NCI-H2081 (cell line): ENCODE results near the gene CRYBA1.
"Not testable (repeated sequence)": the region's sequence is repeated elsewhere in the genome, so short reads cannot be mapped to it uniquely, and the experiment has no call there.

Experiments
- DNase-seq, 2 experiments: peaks; one replicate each; lab custom pipeline; 2025; lab: John Stamatoyannopoulos, UW

Gene CRYBA1

GRCh38 chr17:29246628-29247027 is at the start of gene CRYBA1:
CRYBA1 (plus strand) TSS chr17:29246859; CDS start chr17:29246864, 5 bp downstream.
- DNase-seq: no peak

- no peak for DNase-seq
Measured at GRCh38 chr17:29197516-29198272, 49.0 kb upstream of the CRYBA1 start.

- not testable (repeated sequence) for DNase-seq
Measured at GRCh38 chr17:29204068-29204804, 42.4 kb upstream of the CRYBA1 start.

DNA sequence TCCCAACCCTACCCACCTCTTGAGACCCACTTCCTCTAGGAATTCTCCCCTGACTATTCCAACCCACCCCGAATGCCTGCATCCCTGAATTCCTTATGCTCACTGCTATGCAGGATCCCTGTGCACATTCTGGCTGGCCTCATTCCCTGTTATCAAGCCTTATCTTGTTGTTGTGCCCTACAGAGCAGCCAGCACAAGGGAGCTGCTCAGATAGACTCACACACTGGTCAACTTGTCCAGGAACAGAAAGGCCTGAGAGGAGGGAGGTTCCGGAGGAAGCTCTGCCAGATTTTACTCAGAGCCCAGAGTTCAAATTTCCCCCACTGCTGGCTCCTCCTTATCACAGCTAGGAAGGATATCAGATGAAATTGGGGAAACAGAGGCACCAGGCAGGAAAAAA is 41.6 kb upstream of the CRYBA1 start:
- no peak for DNase-seq

DNA sequence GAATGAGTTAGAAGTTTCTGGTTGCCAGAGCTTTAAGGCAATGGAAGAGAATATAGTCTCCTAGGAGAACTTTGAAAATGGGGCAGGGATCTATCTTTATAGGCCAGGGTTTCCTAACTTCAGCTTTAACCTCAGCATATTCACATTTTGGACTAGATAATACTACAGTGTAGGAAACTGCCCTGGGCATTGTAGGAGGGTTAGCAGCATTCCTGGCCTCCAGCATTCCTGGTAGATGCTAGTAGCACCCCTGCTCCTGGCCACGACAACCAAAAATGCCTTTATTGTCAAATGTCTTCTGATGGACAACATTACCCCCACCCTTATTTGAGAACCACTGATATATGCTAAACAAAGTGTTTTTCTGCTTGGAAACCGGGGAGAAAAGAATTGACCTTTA is 38.7 kb upstream of the CRYBA1 start:
- no peak for DNase-seq

GRCh38 chr17:29209073-29209472 is 37.6 kb upstream of the CRYBA1 start:
- DNase-seq: no peak

- no peak for DNase-seq
Measured at GRCh38 chr17:29210879-29211278, 35.8 kb upstream of the CRYBA1 start.

DNA sequence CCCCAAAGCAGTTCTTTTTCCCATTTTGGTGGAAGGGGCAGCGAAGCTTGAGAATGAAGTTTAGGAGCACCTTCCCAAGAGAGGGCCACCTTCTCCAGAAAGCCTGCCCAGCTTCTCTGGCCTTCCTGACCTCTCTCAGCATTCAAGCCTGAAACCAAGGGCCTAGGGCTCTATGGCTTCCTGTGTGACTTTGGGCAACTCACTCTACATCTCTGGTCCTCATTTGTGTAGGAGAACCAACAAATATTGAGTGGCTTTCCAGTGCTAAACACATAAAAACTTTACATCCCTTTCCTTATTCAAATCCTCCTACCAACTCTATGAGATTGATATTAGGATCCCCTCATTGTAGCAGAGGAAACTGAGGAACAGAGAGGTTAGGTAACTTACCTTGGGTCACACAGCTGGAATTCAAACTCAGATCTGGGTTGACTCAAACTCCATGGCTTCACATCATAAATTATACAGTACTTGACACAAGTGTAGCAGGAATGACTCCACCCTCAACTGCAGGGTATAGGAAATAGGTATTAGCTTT is 34.5 kb upstream of the CRYBA1 start:
- no peak for DNase-seq

GRCh38 chr17:29212681-29213121 is 34.0 kb upstream of the CRYBA1 start:
- no peak for DNase-seq

DNA sequence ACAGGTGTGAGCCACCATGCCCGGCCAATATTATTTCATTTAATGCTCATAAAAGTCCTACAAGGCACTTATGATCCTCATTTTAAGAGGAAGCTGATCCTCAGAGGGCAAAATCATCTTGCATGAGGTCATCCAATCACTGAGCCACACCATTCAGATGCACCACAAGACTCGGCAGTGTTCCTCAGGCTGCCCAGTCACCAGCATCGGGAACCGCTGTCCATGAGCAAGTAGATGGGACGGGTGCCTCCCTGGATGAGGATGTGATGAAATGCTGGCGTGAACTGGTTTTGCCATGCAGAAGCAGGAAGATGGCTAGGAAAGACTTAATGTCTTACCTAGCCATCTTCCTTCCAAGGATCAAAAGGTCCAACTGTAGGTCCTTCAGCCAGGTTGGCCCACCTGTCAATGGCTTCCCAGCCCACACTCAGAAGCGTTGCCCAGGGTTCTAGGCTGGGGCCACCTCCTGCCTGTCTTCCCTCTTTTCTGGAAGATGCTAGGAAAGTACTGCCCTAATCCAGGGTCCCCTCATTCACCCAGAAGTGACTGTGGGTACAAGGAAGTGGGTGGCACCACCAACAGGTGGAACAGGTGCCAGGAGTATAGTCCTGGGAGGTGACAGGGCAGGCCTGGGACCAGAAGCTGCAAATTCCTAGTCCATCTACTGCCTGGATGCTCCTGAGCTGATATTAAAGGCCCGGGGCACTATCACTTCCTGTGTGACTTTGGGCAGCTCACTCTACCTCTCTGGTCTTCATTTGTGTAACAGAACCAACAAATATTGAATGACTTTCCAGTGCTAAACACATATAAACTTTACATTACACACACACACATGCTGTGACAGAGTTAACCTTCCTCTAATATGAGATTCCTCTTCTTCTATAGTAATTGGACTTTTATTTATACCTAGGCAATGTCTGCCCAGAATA is 32.2 kb upstream of the CRYBA1 start:
- no peak for DNase-seq

- DNase-seq: no peak
Measured at GRCh38 chr17:29215174-29215573, 31.5 kb upstream of the CRYBA1 start.

DNA sequence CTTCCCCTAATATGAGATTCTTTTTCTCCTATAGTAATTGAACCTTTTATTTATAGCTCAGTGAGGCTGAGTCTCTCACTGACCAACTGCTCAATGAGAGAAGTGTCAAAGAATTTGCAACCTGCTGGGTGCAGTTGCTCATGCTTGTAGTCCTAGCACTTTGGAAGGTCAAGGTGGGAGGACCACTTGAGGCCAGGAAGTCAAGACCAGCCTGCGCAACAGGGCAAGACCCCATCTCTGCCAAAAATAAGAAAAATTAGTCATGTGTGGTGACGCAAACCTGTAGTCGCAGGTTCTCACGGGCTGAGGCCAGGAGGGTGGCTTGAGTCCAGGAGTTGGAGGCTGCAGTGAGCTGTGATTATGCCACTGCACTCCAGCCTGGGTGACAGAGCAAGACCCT is 30.9 kb upstream of the CRYBA1 start:
- DNase-seq: no peak

DNA sequence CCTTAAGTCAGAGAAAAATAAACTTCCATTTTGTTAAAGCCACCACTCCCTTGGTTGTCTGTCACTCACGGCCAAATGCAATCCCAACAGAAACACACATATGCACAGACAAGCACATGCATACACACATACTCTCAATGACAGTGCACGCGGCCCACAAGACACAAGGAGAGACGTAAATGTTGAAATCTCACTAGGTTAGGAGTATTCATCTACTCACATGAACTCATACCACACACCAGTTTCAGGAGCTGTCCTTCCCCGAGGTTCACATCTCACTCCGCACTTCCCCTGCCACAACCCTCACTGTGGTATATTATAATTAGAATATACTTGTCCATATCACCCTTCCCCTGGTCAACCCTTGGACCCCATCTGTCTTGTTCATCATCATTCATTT is 30.5 kb upstream of the CRYBA1 start:
- DNase-seq: no peak

- no peak for DNase-seq
Measured at GRCh38 chr17:29216856-29217255, 29.8 kb upstream of the CRYBA1 start.

GRCh38 chr17:29219378-29220047 is 27.1 kb upstream of the CRYBA1 start:
- peak; percentile 41 to 51 for DNase-seq

DNA sequence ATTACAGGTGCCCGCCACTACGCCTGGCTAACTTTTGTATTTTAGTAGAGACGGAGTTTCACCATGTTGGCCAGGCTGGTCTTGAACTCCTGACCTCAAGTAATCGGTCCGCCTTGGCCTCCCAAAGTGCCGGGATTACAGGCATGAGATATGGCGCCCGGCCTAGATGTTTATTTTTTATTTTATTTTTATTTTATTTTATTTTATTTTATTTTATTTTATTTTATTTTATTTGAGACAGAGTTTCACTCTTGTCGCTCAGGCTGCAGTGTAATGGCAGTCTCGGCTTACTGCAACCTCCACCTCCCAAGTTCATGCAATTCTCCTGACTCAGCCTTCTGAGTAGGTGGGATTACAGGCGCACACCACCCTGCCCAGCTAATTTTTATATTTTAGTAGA is 25.3 kb upstream of the CRYBA1 start:
- not testable (repeated sequence) for DNase-seq

DNA sequence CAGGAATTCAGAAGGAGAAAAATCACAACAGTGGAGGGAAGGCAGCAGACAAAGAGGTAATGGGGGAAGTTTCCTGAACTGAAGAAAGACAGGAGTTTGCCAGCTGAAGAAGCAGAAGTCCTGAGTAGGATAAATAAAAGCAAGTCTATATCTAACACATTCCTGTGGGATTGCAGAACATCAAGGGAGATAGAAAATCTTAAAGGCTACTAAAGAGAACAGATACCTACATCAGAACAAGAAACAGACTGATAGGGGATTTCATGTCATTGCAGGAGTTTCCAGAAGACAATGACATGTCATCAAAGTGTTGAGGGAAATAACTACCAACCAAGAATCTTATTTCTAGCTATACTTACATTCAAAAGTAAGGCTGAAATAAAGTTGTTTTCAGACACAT is 21.3 kb upstream of the CRYBA1 start:
- no peak for DNase-seq

- DNase-seq: no peak
Measured at GRCh38 chr17:29233301-29233700, 13.4 kb upstream of the CRYBA1 start.

GRCh38 chr17:29234972-29235371 is 11.7 kb upstream of the CRYBA1 start:
- DNase-seq: not testable (repeated sequence)

DNA sequence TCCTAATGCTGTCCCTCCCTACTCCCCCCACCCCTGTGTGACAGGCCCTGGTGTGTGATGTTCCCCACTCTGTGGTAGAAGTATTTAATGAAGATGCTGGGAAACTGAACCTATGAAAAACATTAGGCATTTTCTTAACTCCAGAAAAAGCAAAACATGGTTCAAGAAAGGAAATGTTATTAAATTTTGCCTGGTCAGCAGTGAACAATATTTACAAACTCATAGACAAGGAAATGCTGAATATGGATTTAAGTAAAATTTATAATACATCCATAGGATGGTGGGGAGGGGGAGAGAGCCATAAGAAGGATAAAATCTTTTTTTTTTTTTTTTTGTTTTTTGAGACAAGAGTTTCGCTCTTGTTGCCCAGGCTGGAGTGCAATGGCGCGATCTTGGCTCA is 10.8 kb upstream of the CRYBA1 start:
- DNase-seq: no peak

- DNase-seq: no peak
Measured at GRCh38 chr17:29237476-29238132, 9.1 kb upstream of the CRYBA1 start.
